GM21381 (cell line): ENCODE results near the gene SHTN1.

Experiments
- ATAC-seq: cut with Tn5 transposase; IDR thresholded peaks from one replicate; pipeline ENCODE4 v1.9.1; 2021; ENCODE audit warnings: mild to moderate bottlenecking, moderate library complexity; ENCODE audit not compliant: unreplicated experiment

Gene SHTN1

DNA sequence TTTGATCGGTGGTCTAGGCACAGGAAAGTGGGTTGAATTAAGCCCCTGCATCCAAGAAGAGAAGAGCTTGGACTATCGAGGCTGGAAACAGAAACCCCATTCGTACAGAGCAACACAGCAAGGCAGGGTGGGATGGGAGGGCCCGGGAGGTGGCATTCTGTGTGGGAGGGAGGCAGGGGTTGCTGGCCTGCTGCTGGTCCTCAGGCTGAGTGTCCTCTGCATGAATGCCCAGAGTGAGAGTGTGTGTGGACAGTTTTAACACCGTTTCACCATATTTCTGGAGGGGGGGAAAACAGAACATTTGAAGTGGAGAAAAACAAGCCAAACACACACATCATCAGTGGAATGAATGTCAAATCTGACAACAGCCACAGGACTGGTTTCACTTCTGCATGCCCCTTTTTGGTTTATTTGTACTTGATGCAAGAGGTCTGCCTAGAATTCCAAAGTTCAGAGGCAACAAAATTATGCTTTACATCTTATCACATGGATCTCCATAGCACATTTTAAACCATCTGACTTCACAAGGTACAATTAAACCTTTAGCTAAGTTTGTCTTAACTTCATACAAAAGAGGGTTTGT is 166.8 kb downstream of the SHTN1 start:
- no peak for ATAC-seq

DNA sequence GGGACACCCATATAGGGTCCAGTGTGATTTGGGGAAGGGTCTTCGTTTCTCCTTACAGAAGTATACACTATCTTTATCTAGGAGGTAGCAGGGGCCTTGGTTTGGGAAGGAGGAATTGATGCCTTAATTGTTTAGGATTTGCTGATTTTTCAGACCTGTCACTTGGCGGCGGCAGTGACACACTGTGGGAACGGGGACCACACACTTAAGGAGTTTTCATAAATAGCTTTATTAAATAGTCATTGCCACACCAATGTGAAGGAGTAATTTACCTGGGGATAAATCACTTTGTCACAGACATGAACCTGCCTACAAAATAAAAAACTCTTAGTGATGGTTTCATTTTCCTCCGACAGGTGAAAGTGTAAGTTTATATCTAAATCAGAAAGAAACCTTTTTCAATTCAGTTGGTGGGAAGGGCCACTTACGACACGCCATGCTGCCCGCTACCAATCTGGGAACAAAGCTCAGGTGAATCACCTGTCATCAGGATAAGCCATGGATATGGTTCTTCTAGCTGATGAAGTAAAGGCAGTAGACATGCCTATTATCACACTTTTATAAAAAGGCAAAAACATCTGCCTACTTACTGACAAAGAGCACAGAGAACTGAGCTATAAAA is 168.0 kb downstream of the SHTN1 start:
- ATAC-seq, result no peak

DNA sequence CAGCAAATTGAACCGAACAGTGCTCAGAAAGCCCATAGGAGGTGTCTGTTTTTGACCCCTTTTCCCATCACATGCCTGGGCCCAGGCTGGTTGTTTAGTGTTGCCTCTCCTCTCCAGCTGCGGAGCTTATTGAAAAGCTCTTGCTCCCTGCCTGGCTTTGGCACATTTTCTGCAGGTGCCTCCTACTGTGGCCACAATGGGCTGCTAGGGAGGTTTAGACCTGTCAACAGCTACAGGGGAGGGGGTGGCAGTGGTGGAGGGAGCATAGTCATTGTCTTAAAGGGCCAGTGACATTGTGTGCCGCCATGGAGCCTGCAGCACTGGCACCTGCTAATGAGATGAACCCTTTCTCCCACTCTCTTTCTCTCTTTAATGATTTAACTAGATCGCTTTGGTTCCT is 168.9 kb downstream of the SHTN1 start:
- ATAC-seq, result no peak

DNA sequence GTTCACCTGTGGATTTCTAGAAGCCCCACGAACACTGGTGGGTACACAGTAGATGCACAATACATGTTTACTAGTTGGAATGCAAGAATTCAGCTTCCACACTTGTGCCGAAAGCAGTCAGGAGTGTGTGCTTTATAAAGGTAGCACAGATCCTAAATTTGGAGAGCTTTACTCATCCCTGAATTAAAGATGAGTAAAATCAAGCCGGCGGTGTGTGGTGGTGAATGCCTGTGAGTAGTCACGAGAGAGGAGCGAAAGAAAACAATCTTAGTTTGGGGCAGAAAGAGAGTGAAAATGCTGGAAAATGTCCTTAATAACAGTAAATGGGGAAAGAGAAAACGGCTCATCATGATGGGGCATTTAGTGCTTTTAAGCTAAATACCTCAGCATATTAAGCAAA is 169.3 kb downstream of the SHTN1 start:
- ATAC-seq, result no peak

DNA sequence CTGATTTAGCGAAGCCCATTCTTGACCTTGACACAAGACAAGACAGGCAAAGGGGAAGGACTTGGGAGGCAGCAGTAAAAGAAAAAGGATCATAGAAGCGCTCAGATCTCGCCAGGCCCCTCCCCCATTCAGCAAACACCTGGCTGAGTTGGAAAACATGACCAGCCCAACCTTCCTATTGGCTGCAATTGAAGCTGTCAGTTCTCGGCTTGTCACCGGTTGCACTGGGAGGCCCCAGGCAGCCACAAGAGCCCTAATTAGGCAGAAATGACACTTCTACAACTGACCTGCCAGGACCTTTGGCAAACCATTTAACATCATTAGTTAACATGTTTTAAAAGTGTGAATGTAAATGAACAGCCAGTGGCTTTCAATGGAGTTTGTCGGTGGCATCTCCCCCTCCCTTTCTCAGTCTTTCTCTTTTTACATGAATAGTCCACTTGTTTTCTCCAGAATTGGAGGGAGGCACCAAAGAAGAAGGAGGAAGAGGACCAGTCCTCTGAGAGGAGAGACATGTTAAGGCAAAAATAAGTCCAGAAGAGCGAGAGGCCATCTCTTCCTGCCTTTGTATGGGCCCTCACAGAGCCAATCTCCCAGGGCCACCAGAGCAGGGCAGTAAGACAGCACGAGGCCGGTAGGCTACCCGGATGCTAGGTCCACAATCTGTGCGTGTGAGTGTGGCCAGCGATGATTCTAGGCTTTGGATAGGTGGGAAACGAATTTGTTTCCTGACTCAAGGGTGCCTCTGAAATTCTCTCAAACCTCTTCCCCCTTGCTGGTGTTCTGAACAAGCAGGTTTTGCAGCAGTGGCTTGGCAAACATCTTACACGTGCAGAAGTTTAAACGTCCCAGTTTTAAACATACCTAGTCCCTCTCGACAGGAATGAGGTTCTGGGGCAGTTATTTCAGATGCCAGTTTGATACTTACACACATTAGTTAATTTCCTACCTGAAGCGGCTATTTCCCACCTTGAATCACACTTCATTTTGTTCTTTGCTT is 170.7 kb downstream of the SHTN1 start:
- no peak for ATAC-seq

DNA sequence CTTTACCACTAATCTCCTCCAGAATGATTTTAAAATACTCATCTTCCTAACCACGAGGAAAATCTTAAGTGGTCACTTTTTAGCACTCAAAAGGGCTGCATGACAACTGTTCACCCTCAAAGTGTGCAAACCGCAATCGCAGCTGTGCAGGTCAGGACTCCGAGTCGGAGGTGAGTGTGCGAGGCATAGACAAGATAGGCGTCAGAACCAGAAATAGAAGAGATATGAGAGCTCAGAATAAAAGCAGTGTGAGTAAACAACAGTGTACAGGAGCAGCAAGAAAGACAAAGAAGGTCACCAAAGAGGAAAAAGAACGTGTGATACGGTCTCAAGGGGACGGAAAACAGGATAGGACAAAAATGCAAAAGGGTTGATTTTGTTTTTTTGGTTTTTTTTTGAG is 173.2 kb downstream of the SHTN1 start:
- no peak for ATAC-seq
